ENCODE measurements around the gene DIP2C. TPM values are rescaled to one million over a fixed set of nuclear protein-coding genes. Genes with fewer than 3 reads are reported as not detected.

Gene DIP2C
- total RNA-seq, 1 donor from 2014 or later, result 52.6 TPM

- Mint-ChIP-seq H3K27me3 (ENCODE audit: unreplicated experiment) (peaks cover 1% of the 10 kb centered on the region), H3K27ac (ENCODE audit: unreplicated experiment) (no peak overlapping the region), H3K4me3 (ENCODE audit: unreplicated experiment) (no peak overlapping the region), H3K9me3 (ENCODE audit: unreplicated experiment) (peaks cover 2% of the 10 kb centered on the region), H3K36me3 (ENCODE audit: unreplicated experiment) (peaks cover 23% of the 10 kb centered on the region), H3K4me1 (ENCODE audit: low read depth, unreplicated experiment) (no peaks in the 10 kb centered on the region)
- DNase-seq, result no peak
- TF ChIP-seq CTCF (IDR thresholded peaks at IDR 0.05; ENCODE audit: partially characterized antibody, unreplicated experiment), result no peak
Observed at GRCh38 chr10:381805-382204, 307.7 kb downstream of the DIP2C start.

GRCh38 chr10:381346-381745, 308.1 kb downstream of the DIP2C start:
- no peak overlapping the region for H3K27ac Mint-ChIP-seq (ENCODE audit: unreplicated experiment)
- H3K36me3 Mint-ChIP-seq (ENCODE audit: unreplicated experiment), result peaks cover 23% of the 10 kb centered on the region
- DNase-seq, result no peak
- H3K27me3 Mint-ChIP-seq (ENCODE audit: unreplicated experiment), result peaks cover 1% of the 10 kb centered on the region
- H3K4me3 Mint-ChIP-seq (ENCODE audit: unreplicated experiment), result no peak overlapping the region
- no peak for TF ChIP-seq CTCF (IDR thresholded peaks at IDR 0.05; ENCODE audit: partially characterized antibody, unreplicated experiment)
- H3K9me3 Mint-ChIP-seq (ENCODE audit: unreplicated experiment), result peaks cover 5% of the 10 kb centered on the region
- H3K4me1 Mint-ChIP-seq (ENCODE audit: low read depth, unreplicated experiment), result no peaks in the 10 kb centered on the region

GRCh38 chr10:380313-380940, 309.0 kb downstream of the DIP2C start:
- Mint-ChIP-seq H3K36me3 (ENCODE audit: unreplicated experiment) (peaks cover 28% of the 10 kb centered on the region), H3K4me1 (ENCODE audit: low read depth, unreplicated experiment) (no peaks in the 10 kb centered on the region), H3K4me3 (ENCODE audit: unreplicated experiment) (no peak overlapping the region), H3K27ac (ENCODE audit: unreplicated experiment) (no peak overlapping the region), H3K27me3 (ENCODE audit: unreplicated experiment) (peaks cover 1% of the 10 kb centered on the region), H3K9me3 (ENCODE audit: unreplicated experiment) (peaks cover 5% of the 10 kb centered on the region)
- TF ChIP-seq CTCF (IDR thresholded peaks at IDR 0.05; ENCODE audit: partially characterized antibody, unreplicated experiment), result no peak
- DNase-seq, result no peak

GRCh38 chr10:378930-379704, 310.4 kb downstream of the DIP2C start:
- peaks cover 35% of the 10 kb centered on the region for H3K36me3 Mint-ChIP-seq (ENCODE audit: unreplicated experiment)
- no peak for DNase-seq
- no peak overlapping the region for H3K4me3 Mint-ChIP-seq (ENCODE audit: unreplicated experiment)
- no peaks in the 10 kb centered on the region for H3K4me1 Mint-ChIP-seq (ENCODE audit: low read depth, unreplicated experiment)
- H3K27me3 Mint-ChIP-seq (ENCODE audit: unreplicated experiment), result peaks cover 1% of the 10 kb centered on the region
- no peak overlapping the region for H3K27ac Mint-ChIP-seq (ENCODE audit: unreplicated experiment)
- no peak for TF ChIP-seq CTCF (IDR thresholded peaks at IDR 0.05; ENCODE audit: partially characterized antibody, unreplicated experiment)
- peaks cover 5% of the 10 kb centered on the region for H3K9me3 Mint-ChIP-seq (ENCODE audit: unreplicated experiment)

All from glutamatergic neuron (in vitro differentiated cells).